HEK293T (cell line): Measurements from ENCODE around the gene MAB21L1.

Experiments
- BHLHE40 ChIP-seq: fragments of 450-650 bp; IDR thresholded peaks from 2 replicates; pipeline ENCODE4 v1.6.1; 2016; ENCODE audit warnings: mild to moderate bottlenecking, moderate library complexity, borderline replicate concordance
- CTBP1 ChIP-seq: fragments of 450-650 bp; IDR thresholded peaks from 2 replicates; pipeline ENCODE4 v1.6.1; 2016; ENCODE audit warnings: borderline replicate concordance
- ELF4 ChIP-seq: fragments of 450-650 bp; IDR thresholded peaks from 2 replicates; pipeline ENCODE4 v1.6.1; 2017; ENCODE audit warnings: antibody characterized with exemption
- FOXA1 ChIP-seq: fragments of 450-650 bp; IDR thresholded peaks from 2 replicates; pipeline ENCODE4 v1.6.1; 2016; ENCODE audit warnings: mild to moderate bottlenecking
- SP1 ChIP-seq: fragments of 450-650 bp; IDR thresholded peaks from 2 replicates; pipeline ENCODE4 v1.6.1; 2017
- SUZ12 ChIP-seq: fragments of 450-650 bp; IDR thresholded peaks from 2 replicates; pipeline ENCODE4 v1.6.1; 2016; ENCODE audit warnings: mild to moderate bottlenecking
- ZNF384 ChIP-seq: fragments of 450-650 bp; IDR thresholded peaks from 2 replicates; pipeline ENCODE4 v1.6.1; 2016

DNA sequence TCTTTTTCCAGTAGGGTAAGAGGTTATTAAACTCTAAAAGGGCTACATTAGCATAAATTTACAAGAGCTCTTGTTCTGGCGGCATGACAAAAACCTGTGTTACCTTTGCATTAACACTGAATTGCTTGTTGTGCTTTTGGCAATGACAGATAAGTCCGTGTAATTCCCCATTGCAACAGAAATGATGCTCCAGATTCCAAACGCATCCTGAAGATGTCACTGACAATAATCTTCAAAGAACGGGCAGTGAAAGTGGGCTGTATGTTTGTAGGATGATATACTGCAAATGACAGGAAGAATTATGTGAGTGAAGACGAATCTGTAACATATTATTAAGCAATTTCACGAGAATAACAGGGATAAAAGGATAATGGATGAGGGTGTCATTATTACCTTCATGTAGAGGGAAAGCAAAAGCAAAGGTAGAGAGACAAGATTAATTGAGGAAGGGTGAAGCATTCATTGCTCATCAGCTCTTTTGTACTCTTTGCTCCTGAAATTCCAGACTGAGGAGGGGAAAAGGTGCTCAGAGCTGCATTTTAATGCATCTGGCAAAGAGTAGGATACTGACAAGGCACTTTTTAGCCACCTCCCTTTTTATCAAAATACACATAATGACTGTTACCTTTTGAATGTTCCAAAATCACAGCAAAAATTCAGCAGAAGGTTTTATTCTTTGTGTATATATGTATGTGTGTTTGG is 38.5 kb upstream of the MAB21L1 start:
- TF ChIP-seq ELF4 = no peak
- TF ChIP-seq SUZ12 = no peak
- no peak for TF ChIP-seq CTBP1
- TF ChIP-seq SP1 = no peak
- TF ChIP-seq FOXA1 = no peak
- no peak for TF ChIP-seq BHLHE40
- no peak for TF ChIP-seq ZNF384
